Cardiac muscle cell (in vitro differentiated cells and primary cell): ENCODE data around the gene RAPGEF6. TPM values are rescaled to one million over a fixed set of nuclear protein-coding genes. Genes with fewer than 3 reads are reported as not detected.
"Not testable (repeated sequence)": the region's sequence is repeated elsewhere in the genome, so short reads cannot be mapped to it uniquely, and the experiment has no call there.

Experiments
- DNase-seq, 2 donors: peaks; one replicate each; pipeline versions ENCODE4 v3.0.0 to v3.0.0-alpha.2; 2010 to 2017; ENCODE audit warnings: low read depth in 1 of 2, low spot score in 1 of 2
- H3K27ac ChIP-seq: fragments of 200-600 bp; sonication (generic); 2 replicates; pipeline ENCODE4 v1.5.1; 2016
- H3K27me3 ChIP-seq: fragments of 200-600 bp; sonication (generic); 2 replicates; pipeline ENCODE4 v1.6.0; 2016; ENCODE audit warnings: control low read depth
- H3K36me3 ChIP-seq: fragments of 200-600 bp; sonication (generic); 2 replicates; pipeline ENCODE4 v1.5.1; 2016; ENCODE audit warnings: control low read depth
- H3K4me1 ChIP-seq: fragments of 200-600 bp; sonication (generic); 2 replicates; pipeline ENCODE4 v1.8.1; 2017; ENCODE audit warnings: low read depth, mild to moderate bottlenecking, mixed run types
- H3K4me3 ChIP-seq: fragments of 200-600 bp; sonication (generic); 2 replicates; pipeline ENCODE4 v1.5.1; 2016; ENCODE audit warnings: mild to moderate bottlenecking
- H3K9me3 ChIP-seq: fragments of 200-600 bp; sonication (generic); 2 replicates; pipeline ENCODE4 v1.5.1; 2017; ENCODE audit warnings: low read depth, mild to moderate bottlenecking, control low read depth
- polyA plus RNA-seq: library from polyadenylated mRNA; unstranded; fragments of >200 nt; fragmentation: Nextera tagmentation; extraction: Ambion mirVana; gene quantifications from 2 replicates; pipeline ENCODE4 v1.2.1, GENCODE V29; 2016
- total RNA-seq: library from RNA; depleted of rRNA; stranded (reverse); fragments of >200 nt; gene quantifications from 2 replicates; pipeline ENCODE4 v1.2.3, GENCODE V29; 2016
- TF ChIP-seq, protein P1 (sequence below): IDR thresholded peaks from 2 replicates; pipeline ENCODE4 v1.5.1; 2012; ENCODE audit warnings: low read depth, mild to moderate bottlenecking, low read length

RAPGEF6 gene
- total and polyA plus RNA-seq, 2 experiments from 2014 or later: 10.8 to 22.3 TPM

- Histone ChIP-seq H3K4me3 (no peak overlapping the region), H3K4me1 (peaks cover 3% of the 10 kb centered on the region), H3K9me3 (no peaks in the 10 kb centered on the region), H3K27ac (no peak overlapping the region), H3K27me3 (no peaks in the 10 kb centered on the region), H3K36me3 (peaks cover 3% of the 10 kb centered on the region)
- TF ChIP-seq, protein P1, sequence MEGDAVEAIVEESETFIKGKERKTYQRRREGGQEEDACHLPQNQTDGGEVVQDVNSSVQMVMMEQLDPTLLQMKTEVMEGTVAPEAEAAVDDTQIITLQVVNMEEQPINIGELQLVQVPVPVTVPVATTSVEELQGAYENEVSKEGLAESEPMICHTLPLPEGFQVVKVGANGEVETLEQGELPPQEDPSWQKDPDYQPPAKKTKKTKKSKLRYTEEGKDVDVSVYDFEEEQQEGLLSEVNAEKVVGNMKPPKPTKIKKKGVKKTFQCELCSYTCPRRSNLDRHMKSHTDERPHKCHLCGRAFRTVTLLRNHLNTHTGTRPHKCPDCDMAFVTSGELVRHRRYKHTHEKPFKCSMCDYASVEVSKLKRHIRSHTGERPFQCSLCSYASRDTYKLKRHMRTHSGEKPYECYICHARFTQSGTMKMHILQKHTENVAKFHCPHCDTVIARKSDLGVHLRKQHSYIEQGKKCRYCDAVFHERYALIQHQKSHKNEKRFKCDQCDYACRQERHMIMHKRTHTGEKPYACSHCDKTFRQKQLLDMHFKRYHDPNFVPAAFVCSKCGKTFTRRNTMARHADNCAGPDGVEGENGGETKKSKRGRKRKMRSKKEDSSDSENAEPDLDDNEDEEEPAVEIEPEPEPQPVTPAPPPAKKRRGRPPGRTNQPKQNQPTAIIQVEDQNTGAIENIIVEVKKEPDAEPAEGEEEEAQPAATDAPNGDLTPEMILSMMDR: no peak
- DNase-seq: no peak
These were observed 7.7 kb downstream of the RAPGEF6 start for GRCh38 chr5:131627207-131627865.

DNA sequence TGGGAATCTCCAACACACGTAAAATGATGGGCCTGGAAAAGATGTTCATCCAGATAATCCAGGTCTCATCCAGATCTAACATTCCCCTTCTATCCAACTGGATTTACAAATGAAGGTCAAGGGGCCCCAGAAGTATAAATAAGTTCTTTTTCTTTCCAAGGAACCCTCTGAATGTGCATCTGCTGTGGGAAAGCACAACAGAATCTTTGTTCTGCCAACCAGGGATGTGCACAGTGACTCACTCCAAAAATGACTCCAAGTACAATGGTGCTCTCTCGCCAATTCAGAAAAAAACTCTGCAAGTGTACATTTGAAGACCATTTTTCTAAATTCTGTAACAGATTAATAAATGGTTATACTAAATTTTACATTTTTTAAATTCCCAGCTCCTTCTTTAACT is 12.4 kb downstream of the RAPGEF6 start:
- peak in 1 of 2 donors; percentile 64 for DNase-seq
- TF ChIP-seq, protein P1: no peak

DNA sequence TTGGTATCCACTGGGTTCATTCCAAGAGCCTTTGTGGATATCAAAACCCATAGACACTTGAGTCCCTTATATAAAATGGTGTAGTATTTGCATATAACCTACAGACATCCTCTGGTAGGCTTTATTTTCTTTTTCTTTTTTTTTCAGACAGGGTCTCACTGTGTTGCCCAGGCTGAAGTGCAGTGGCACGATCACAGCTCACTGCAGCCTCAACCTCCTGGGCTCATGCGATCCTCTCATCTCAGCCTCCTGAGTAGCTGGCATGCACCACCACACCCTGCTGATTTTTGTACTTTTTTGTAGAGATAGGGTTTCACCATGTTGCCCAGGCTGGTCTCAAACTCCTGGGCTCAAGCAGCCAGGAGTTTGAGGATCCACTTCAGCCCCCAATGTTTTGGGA is 13.9 kb downstream of the RAPGEF6 start:
- H3K9me3 ChIP-seq, H3K27ac ChIP-seq, H3K36me3 ChIP-seq, H3K27me3 ChIP-seq, DNase-seq, H3K4me3 ChIP-seq, H3K4me1 ChIP-seq: not testable (repeated sequence)

More for the DNA sequence above, 12.4 kb downstream of the RAPGEF6 start:
- Histone ChIP-seq H3K27ac (no peak overlapping the region), H3K4me1 (no peaks in the 10 kb centered on the region), H3K36me3 (peaks cover 3% of the 10 kb centered on the region), H3K4me3 (no peak overlapping the region), H3K9me3 (no peaks in the 10 kb centered on the region), H3K27me3 (no peaks in the 10 kb centered on the region)

- Histone ChIP-seq H3K4me1 (no peaks in the 10 kb centered on the region), H3K36me3 (peaks cover 3% of the 10 kb centered on the region), H3K27me3 (no peaks in the 10 kb centered on the region), H3K27ac (no peak overlapping the region), H3K4me3 (no peak overlapping the region), H3K9me3 (no peaks in the 10 kb centered on the region)
- DNase-seq: no peak
- TF ChIP-seq, protein P1: no peak
These were observed 15.9 kb downstream of the RAPGEF6 start for GRCh38 chr5:131619102-131619501.

GRCh38 chr5:131617140-131617822 is 17.7 kb downstream of the RAPGEF6 start:
- Histone ChIP-seq H3K27me3 (no peaks in the 10 kb centered on the region), H3K36me3 (no peaks in the 10 kb centered on the region), H3K4me3 (no peak overlapping the region), H3K27ac (no peak overlapping the region), H3K9me3 (no peaks in the 10 kb centered on the region), H3K4me1 (no peaks in the 10 kb centered on the region)
- TF ChIP-seq, protein P1: no peak
- DNase-seq: no peak

GRCh38 chr5:131615957-131616356 is 19.1 kb downstream of the RAPGEF6 start:
- H3K9me3 ChIP-seq: no peaks in the 10 kb centered on the region
- H3K27ac ChIP-seq: no peak overlapping the region
- TF ChIP-seq, protein P1: no peak
- no peak overlapping the region for H3K4me3 ChIP-seq
- no peaks in the 10 kb centered on the region for H3K36me3 ChIP-seq
- DNase-seq: no peak
- no peaks in the 10 kb centered on the region for H3K4me1 ChIP-seq
- H3K27me3 ChIP-seq: no peaks in the 10 kb centered on the region
